PFSK-1 (cell line): ENCODE data around the gene ERC1.
A peak's percentile ranks its signal among the peaks of the same experiment; 100 is the strongest.

ENCODE experiments used
- FOXP2 ChIP-seq: optimal IDR thresholded peaks from 2 replicates; pipeline ENCODE3; 2011; ENCODE audit warnings: borderline replicate concordance, control low read depth, inconsistent platforms; ENCODE audit not compliant: insufficient read depth; ENCODE audit errors: extremely low read length, extremely low read depth
- POLR2AphosphoS5 ChIP-seq: IDR thresholded peaks from 2 replicates; pipeline ENCODE4 v1.6.1; 2012; ENCODE audit warnings: low read depth, mild to moderate bottlenecking, control low read depth, low read length, moderate library complexity
- SIN3A ChIP-seq: IDR thresholded peaks from 2 replicates; pipeline ENCODE4 v1.6.1; 2012; ENCODE audit warnings: mild to moderate bottlenecking, low read length, moderate library complexity, borderline replicate concordance; ENCODE audit not compliant: insufficient read depth
- TAF1 ChIP-seq: IDR thresholded peaks from 2 replicates; pipeline ENCODE4 v1.6.1; 2012; ENCODE audit warnings: low read length, control low read depth, borderline replicate concordance; ENCODE audit not compliant: insufficient read depth
- TF ChIP-seq, protein P1 (sequence below), 2 experiments: IDR thresholded peaks; 2 replicates each; pipeline versions ENCODE4 v1.6.1 to v1.8.0; 2011 to 2012; ENCODE audit warnings: low read depth in 2 of 2, low read length in 2 of 2, control low read depth in 1 of 2, inconsistent platforms in 1 of 2, mild to moderate bottlenecking in 1 of 2, moderate library complexity in 1 of 2; ENCODE audit not compliant: insufficient read depth in 1 of 2

The ERC1 gene

DNA sequence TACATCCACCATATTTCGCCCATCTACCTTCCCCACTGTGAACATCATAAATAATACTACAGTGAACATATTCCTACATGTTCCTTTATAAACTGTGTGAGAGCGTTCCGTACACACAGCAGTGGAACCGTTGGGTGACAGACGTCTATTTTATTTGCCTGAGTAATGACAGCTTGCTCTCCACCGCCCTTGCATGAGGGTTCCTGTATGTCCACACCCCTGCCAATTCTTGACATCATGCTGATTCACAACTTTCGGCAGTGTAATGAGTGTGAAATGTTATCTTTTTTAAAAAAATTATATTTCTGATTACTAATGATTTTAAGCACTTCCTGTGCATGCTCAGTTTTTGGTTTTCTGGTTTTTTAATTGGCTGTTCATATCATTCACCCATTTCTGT, 37.2 kb upstream of the ERC1 start:
- TF ChIP-seq SIN3A (peak; percentile 55; the same call in 1 of the 2 replicates), POLR2AphosphoS5 (no peak)

DNA sequence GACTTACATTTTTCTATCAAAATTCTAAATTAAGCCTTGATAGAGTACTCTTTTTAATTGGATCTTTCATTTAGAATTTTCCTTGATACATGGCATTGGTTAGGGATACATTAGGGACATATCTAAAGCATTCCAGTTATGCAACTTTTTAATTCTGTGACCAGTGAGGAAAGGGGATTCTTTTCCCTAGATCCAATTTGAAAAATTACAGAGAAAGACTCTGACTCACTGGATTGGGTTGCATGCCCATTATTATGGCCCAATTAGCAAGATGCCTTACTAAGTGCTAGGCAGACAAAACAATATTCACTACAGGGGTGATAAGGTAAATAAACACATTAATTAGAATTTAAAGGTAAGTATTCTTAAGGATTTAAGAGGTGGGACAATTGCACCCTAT, 36.3 kb upstream of the ERC1 start:
- TF ChIP-seq TAF1 (no peak), POLR2AphosphoS5 (no peak), FOXP2 (no peak), SIN3A (no peak)
- TF ChIP-seq, protein P1, sequence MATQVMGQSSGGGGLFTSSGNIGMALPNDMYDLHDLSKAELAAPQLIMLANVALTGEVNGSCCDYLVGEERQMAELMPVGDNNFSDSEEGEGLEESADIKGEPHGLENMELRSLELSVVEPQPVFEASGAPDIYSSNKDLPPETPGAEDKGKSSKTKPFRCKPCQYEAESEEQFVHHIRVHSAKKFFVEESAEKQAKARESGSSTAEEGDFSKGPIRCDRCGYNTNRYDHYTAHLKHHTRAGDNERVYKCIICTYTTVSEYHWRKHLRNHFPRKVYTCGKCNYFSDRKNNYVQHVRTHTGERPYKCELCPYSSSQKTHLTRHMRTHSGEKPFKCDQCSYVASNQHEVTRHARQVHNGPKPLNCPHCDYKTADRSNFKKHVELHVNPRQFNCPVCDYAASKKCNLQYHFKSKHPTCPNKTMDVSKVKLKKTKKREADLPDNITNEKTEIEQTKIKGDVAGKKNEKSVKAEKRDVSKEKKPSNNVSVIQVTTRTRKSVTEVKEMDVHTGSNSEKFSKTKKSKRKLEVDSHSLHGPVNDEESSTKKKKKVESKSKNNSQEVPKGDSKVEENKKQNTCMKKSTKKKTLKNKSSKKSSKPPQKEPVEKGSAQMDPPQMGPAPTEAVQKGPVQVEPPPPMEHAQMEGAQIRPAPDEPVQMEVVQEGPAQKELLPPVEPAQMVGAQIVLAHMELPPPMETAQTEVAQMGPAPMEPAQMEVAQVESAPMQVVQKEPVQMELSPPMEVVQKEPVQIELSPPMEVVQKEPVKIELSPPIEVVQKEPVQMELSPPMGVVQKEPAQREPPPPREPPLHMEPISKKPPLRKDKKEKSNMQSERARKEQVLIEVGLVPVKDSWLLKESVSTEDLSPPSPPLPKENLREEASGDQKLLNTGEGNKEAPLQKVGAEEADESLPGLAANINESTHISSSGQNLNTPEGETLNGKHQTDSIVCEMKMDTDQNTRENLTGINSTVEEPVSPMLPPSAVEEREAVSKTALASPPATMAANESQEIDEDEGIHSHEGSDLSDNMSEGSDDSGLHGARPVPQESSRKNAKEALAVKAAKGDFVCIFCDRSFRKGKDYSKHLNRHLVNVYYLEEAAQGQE (IDR thresholded peaks at IDR 0.05; ENCODE audit: insufficient read depth in 1 of 2, low read depth in 2 of 2, low read length in 2 of 2) = no peak

DNA sequence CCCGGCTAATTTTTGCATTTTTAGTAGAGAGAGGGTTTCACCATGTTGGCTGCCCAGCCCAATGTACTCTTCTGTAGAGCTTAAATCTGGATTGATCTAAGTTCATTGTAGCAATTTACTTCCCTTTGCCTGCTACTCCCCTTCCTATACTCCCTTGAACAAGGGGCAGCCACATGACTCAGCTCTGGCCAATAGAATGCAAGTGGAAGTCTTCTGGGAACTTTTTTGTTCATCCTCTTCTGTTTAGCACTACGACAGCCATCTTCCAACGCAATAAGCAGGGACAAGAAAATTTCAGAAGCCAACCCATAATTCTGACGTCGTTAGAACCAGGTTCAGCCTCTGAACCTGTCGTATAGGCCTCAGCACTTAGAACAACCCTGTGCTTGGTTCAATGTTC, 35.1 kb upstream of the ERC1 start:
- no peak for TF ChIP-seq TAF1
- TF ChIP-seq, protein P1 (IDR thresholded peaks at IDR 0.05; ENCODE audit: insufficient read depth in 1 of 2, low read depth in 2 of 2, low read length in 2 of 2) = no peak
- TF ChIP-seq FOXP2 = no peak
- no peak for TF ChIP-seq SIN3A
- no peak for TF ChIP-seq POLR2AphosphoS5

DNA sequence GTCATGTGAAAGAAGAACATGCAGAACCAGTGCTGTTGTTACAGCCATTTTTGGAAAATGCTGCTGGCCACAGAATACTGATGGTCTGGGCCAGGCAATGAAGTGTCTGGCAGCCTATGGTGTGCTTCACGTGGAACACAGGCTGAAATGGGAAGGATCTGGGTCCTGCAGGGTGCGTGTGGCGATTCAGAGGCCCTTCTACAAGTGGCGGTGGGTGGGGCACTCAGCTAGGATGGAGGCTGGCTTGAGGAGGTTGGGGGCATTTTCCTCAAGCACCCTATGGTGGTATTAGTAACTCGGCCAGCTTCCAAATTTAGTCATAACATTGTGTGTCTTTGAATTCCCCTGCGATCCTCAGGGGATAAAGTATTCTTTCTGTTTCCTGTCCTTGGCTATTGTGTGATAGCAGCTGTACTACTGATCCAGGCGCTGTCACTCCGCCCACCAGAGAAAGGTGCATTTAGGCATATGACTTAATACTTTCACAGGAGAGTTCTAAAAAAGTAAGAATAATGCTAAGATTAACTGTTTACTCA, 32.4 kb upstream of the ERC1 start:
- no peak for TF ChIP-seq SIN3A
- TF ChIP-seq POLR2AphosphoS5 = no peak
- TF ChIP-seq, protein P1 (IDR thresholded peaks at IDR 0.05; ENCODE audit: insufficient read depth in 1 of 2, low read depth in 2 of 2, low read length in 2 of 2) = no peak
- no peak for TF ChIP-seq TAF1
- no peak for TF ChIP-seq FOXP2

DNA sequence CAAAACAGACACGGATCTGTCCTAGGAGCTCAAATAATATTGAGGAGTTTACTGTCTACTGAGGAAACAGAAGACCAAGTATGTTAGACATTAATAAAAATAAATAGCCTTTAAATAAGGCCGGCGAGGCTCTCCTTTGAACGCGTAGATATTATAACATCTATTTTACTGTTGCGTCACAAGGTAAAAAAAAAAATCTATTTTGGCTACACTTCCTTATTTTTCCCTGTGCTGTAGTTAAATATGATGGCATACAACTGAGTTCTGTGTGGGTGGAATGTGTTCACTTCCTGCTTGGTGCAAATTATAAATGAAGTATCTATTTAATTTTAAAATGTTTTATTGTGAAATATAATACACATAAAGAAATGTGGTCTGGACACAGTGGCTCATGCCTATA, 24.3 kb upstream of the ERC1 start:
- TF ChIP-seq SIN3A (no peak), POLR2AphosphoS5 (no peak), FOXP2 (no peak), TAF1 (no peak)
- TF ChIP-seq, protein P1 (IDR thresholded peaks at IDR 0.05; ENCODE audit: insufficient read depth in 1 of 2, low read depth in 2 of 2, low read length in 2 of 2) = no peak
